Measurements from ENCODE around the gene KCNJ11. TPM values are rescaled to one million over a fixed set of nuclear protein-coding genes. Genes with fewer than 3 reads are reported as not detected.

The KCNJ11 gene
- total and polyA plus RNA-seq, 9 donors, result 0.31 to 0.92 (median 0.46) TPM; not detected in 2

DNA sequence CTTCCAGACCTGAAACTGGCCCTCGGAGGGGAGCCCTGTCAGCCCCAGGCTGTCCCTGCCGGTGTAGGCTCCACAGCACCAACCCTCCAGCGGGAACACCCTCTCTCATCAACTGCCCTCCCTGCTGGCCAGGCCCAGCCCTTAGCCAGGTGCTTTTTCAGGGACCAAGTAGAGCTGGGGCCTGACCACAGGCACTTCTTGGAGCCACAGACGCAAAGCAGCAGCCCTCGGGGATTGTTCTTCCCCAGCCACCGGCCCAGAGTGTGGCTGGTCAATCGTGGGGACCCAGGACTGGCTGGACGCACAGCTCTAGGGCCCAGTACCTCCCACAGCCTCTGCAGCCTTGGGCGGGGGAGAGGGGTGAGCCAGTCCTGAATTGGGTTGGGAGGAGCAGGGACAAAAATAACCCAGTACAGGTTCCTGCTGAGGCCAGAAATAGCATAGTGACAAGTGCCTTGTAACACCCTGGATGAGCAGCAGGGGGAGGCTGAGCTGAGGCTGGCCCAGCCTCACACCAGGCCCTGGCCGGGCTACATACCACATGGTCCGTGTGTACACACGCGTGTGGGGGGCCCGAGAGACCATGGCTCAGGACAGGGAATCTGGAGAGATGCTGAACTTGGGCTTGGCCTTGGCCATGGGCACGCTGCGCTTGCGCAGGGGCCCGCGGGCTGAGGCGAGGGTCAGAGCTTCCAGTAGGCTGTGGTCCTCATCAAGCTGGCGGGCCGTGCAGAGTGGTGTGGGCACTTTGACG lies 2.0 kb downstream of the KCNJ11 start:
- intact Hi-C loops (cut with DNase I), result loop anchor here in 1 of 4 donors (10.0 kb wide), 1 partner anchor 118 kb away; no protein-coding TSS in a partner anchor
- Histone ChIP-seq H3K27ac (no peak overlapping the region), H3K36me3 (no peaks in the 10 kb centered on the region), H3K4me3 (no peak overlapping the region), H3K4me1 (ENCODE audit: insufficient read depth) (peaks cover 3% of the 10 kb centered on the region), H3K27me3 (no peaks in the 10 kb centered on the region), H3K9me3 (no peaks in the 10 kb centered on the region)
- TF ChIP-seq EP300 (IDR thresholded peaks at IDR 0.05), result no peak
- TF ChIP-seq, protein P1, sequence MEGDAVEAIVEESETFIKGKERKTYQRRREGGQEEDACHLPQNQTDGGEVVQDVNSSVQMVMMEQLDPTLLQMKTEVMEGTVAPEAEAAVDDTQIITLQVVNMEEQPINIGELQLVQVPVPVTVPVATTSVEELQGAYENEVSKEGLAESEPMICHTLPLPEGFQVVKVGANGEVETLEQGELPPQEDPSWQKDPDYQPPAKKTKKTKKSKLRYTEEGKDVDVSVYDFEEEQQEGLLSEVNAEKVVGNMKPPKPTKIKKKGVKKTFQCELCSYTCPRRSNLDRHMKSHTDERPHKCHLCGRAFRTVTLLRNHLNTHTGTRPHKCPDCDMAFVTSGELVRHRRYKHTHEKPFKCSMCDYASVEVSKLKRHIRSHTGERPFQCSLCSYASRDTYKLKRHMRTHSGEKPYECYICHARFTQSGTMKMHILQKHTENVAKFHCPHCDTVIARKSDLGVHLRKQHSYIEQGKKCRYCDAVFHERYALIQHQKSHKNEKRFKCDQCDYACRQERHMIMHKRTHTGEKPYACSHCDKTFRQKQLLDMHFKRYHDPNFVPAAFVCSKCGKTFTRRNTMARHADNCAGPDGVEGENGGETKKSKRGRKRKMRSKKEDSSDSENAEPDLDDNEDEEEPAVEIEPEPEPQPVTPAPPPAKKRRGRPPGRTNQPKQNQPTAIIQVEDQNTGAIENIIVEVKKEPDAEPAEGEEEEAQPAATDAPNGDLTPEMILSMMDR (IDR thresholded peaks at IDR 0.05), result no peak
- TF ChIP-seq POLR2A (IDR thresholded peaks at IDR 0.05), result no peak
- DNase-seq, result no peak
- WGBS, 3 donors, result 73 to 84% (median 76%) methylated on average over 22 to 23 of the region's 23 CpGs

DNA sequence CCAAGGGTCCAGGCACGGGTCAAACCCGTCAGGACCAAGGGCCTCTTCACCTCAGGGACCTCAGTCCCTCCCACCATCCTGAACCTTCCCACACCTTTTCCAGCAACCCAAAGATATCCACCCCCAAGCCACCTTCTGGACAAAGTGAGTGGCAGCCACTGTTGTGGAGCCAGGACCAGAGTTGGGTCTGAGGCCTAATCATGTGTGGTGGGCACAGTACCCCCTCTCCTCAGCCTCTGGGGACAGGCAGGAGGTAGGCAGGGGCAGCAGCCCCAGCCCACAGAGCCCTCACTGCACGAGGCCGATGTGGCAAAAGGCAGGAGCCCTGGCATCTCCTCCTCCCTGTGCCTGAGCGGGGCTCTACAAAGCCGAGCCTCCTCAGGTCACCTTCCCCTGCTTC lies 2.5 kb downstream of the KCNJ11 start:
- Histone ChIP-seq H3K4me3 (no peak overlapping the region), H3K4me1 (ENCODE audit: insufficient read depth) (peaks cover 3% of the 10 kb centered on the region), H3K9me3 (no peaks in the 10 kb centered on the region), H3K27me3 (no peaks in the 10 kb centered on the region), H3K27ac (no peak overlapping the region), H3K36me3 (no peaks in the 10 kb centered on the region)
- intact Hi-C loops (cut with DNase I), result loop anchor here in 1 of 4 donors (10.0 kb wide), 1 partner anchor 119 kb away; no protein-coding TSS in a partner anchor
- no peak for DNase-seq
- no peak for TF ChIP-seq EP300 (IDR thresholded peaks at IDR 0.05)
- no peak for TF ChIP-seq POLR2A (IDR thresholded peaks at IDR 0.05)
- TF ChIP-seq, protein P1 (IDR thresholded peaks at IDR 0.05), result no peak
- 71 to 74% (median 72%) methylated on average over 6 of the region's 6 CpGs for WGBS, 3 donors

DNA sequence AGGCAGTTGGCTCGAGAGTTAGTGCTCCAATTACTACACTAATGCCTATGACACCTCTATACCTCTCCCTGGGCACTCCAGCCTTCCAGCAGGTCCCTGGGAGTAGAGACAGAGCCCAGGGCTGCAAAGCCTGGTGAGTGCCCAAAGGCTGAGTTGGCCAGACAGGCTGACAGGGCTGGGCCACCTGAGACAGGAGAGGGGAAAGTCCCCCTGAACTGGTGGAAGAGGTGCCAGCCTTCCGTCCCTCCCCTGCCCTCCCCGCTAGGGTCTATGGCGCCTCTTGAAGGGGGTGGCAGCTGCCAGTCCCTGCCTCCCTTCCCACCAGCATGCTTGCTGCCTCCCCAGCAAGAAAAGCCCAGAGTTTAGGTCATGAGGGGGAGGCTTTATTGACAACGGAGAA lies 3.0 kb downstream of the KCNJ11 start:
- peaks cover 3% of the 10 kb centered on the region for H3K4me1 ChIP-seq (ENCODE audit: insufficient read depth)
- 74 to 78% (median 77%) methylated on average over 5 of the region's 5 CpGs for WGBS, 3 donors
- intact Hi-C loops (cut with DNase I), result loop anchor here in 1 of 4 donors (10.0 kb wide), 1 partner anchor 119 kb away; no protein-coding TSS in a partner anchor
- no peak overlapping the region for H3K27ac ChIP-seq
- no peaks in the 10 kb centered on the region for H3K27me3 ChIP-seq
- H3K4me3 ChIP-seq, result no peak overlapping the region
- H3K36me3 ChIP-seq, result no peaks in the 10 kb centered on the region
- no peak for DNase-seq
- TF ChIP-seq POLR2A (IDR thresholded peaks at IDR 0.05) (no peak), EP300 (IDR thresholded peaks at IDR 0.05) (no peak)
- TF ChIP-seq, protein P1 (IDR thresholded peaks at IDR 0.05), result no peak
- no peaks in the 10 kb centered on the region for H3K9me3 ChIP-seq

DNA sequence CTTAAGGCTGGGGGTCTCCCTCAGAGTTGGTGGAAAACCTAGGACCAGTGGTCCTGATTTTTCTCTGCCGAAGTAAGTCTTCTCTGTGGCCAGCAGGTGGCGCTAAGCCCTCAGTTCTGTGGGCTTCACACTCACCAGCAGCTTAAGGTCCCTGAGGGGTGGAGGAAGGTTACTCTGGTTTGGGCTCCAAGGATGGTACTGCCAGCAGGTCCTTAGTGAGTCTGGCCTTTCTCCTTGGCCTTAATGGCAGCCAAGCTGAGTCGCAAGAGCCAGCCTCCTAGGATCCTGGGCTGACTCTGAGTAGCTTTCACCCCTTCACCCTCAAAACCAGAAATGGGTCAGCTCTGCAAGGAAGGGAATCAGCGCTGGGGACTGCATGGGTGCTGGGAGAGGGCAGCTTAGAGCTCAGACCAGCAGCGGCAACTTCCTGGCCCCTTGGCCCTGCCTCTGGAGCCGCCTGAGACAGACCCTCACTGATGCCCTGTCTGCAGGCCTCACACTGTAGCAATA lies 4.4 kb downstream of the KCNJ11 start:
- WGBS, 3 donors, result 49 to 51% (median 50%) methylated on average over 6 of the region's 6 CpGs

More for the DNA sequence above, 4.4 kb downstream of the KCNJ11 start:
- Histone ChIP-seq H3K36me3 (no peaks in the 10 kb centered on the region), H3K27me3 (no peaks in the 10 kb centered on the region), H3K9me3 (no peaks in the 10 kb centered on the region), H3K4me3 (no peak overlapping the region), H3K4me1 (ENCODE audit: insufficient read depth) (peaks cover 3% of the 10 kb centered on the region), H3K27ac (no peak overlapping the region)
- peak; percentile 65 to 83 (median 79) for DNase-seq
- TF ChIP-seq, protein P1 (IDR thresholded peaks at IDR 0.05), result peak; percentile 58 to 75 (median 75)
- no peak for TF ChIP-seq EP300 (IDR thresholded peaks at IDR 0.05)
- intact Hi-C loops (cut with DNase I), result loop anchor here in 3 of 4 donors (5.0 to 10.0 kb wide), 3 partner anchors 118 to 608 kb away; no protein-coding TSS in a partner anchor

Measured in ovary (tissue), 9 donors.